Motor neuron (in vitro differentiated cells): ENCODE data around the gene RPS6KC1. TPM values are rescaled to one million over a fixed set of nuclear protein-coding genes. Genes with fewer than 3 reads are reported as not detected.
"Not testable (repeated sequence)": the region's sequence is repeated elsewhere in the genome, so short reads cannot be mapped to it uniquely, and the experiment has no call there.

Source experiments
- ATAC-seq, 8 experiments: fragments of 200-7000 bp; cut with Tn5 transposase; replicated peaks in 6 of 8; 2 replicates each; pipeline ENCODE4 v1.8.0; 2021; ENCODE audit warnings: mild to moderate bottlenecking in 8 of 8, moderate library complexity in 8 of 8
- H3K27ac ChIP-seq, 2 donors: fragments of 250-450 bp; sonication (Bioruptor Pico); 2 replicates each; pipeline ENCODE4 v1.9.0; 2021; ENCODE audit warnings: antibody characterized with exemption in 2 of 2, mild to moderate bottlenecking in 2 of 2, moderate library complexity in 1 of 2
- H3K4me1 ChIP-seq, 2 donors: fragments of 250-450 bp; sonication (Bioruptor Pico); replicated peaks in 1 of 2; 2 replicates each; pipeline ENCODE4 v1.6.1; 2021; ENCODE audit warnings: antibody characterized with exemption in 2 of 2, mild to moderate bottlenecking in 2 of 2, moderate library complexity in 1 of 2
- H3K4me3 ChIP-seq, 5 donors: fragments of 250-450 bp; sonication (Bioruptor Pico); 2 replicates each; pipeline ENCODE4 v1.9.0; 2021; ENCODE audit warnings: antibody characterized with exemption in 5 of 5, mild to moderate bottlenecking in 5 of 5, moderate library complexity in 4 of 5
- whole genome bisulfite sequencing, 10 experiments: fragments of 450-650 bp; shearing (Covaris generic); methylation state at CpG; one replicate each; pipeline ENCODE4 v1.0.0; 2022; 5-methylcytosine and 5-hydroxymethylcytosine counted together
- in situ Hi-C, 9 experiments: fragments of 400-800 bp; cut with MboI; loops; one replicate each; pipeline ENCODE4 v1.15.0; 2021; ENCODE audit warnings: low sequenced_read_pairs in 9 of 9, low pct_unique_long_range_greater_than_20kb in 2 of 9; ENCODE audit not compliant: unreplicated experiment in 9 of 9
- total RNA-seq, 8 experiments: library from RNA; unstranded; fragments of 300-600 nt; gene quantifications; 2 replicates each; pipeline versions ENCODE4 v1.2.3 to v1.2.4, GENCODE V29; 2022

Gene RPS6KC1
- total RNA-seq, 8 experiments from 2014 or later: 25.1 to 51.1 (median 31.1) TPM

GRCh38 chr1:213301524-213301923 lies 250.5 kb downstream of the RPS6KC1 start:
- ATAC-seq, in situ Hi-C loops, H3K4me3 ChIP-seq, H3K27ac ChIP-seq, H3K4me1 ChIP-seq: not testable (repeated sequence)
- 44 to 100% (median 91%) methylated on average over 1 to 3 of the region's 3 CpGs; no CpG with 5 or more reads in 4 of the 10 experiments for WGBS, 10 experiments

- Histone ChIP-seq H3K4me1 (no peaks in the 10 kb centered on the region), H3K4me3 (no peak overlapping the region), H3K27ac (no peak overlapping the region)
- peak in 1 of 8 experiments; percentile 28 for ATAC-seq
- in situ Hi-C loops: no loop called here
- 0 to 93% (median 45%) methylated on average over 1 to 8 of the region's 8 CpGs for WGBS, 10 experiments
These were observed 252.2 kb downstream of the RPS6KC1 start for GRCh38 chr1:213303286-213303685.

- no peak overlapping the region for H3K4me3 ChIP-seq
- in situ Hi-C loops: no loop called here
- H3K4me1 ChIP-seq: peaks cover 0 to 3% of the 10 kb centered on the region in 2 donors
- 0 to 87% (median 71%) methylated on average over 1 of the region's 1 CpG; no CpG with 5 or more reads in 1 of the 10 experiments for WGBS, 10 experiments
- no peak overlapping the region for H3K27ac ChIP-seq
- no peak for ATAC-seq
These were observed 264.5 kb downstream of the RPS6KC1 start for GRCh38 chr1:213315571-213315970.

DNA sequence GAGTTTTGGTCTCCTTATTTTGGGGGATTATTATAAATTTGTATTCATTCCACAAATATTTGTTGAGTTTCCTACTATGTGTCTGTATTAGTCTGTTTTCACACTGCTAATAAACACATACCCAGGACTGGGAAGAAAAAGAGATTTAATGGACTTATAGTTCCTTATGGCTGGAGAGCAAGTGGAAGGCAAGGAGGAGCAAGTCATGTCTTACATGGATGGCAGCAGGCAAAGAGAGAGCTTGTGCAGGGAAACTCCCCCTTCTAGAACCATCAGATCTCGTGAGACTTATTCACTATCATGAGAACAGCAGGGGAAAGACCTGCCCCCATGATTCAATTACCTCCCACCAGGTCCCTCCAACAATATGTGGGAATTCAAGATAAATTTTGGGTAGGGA lies 267.4 kb downstream of the RPS6KC1 start:
- H3K4me3 ChIP-seq, H3K27ac ChIP-seq, ATAC-seq, in situ Hi-C loops, H3K4me1 ChIP-seq: not testable (repeated sequence)
- WGBS, 10 experiments: 0 to 100% (median 76%) methylated on average over 1 of the region's 1 CpG; no CpG with 5 or more reads in 6 of the 10 experiments

DNA sequence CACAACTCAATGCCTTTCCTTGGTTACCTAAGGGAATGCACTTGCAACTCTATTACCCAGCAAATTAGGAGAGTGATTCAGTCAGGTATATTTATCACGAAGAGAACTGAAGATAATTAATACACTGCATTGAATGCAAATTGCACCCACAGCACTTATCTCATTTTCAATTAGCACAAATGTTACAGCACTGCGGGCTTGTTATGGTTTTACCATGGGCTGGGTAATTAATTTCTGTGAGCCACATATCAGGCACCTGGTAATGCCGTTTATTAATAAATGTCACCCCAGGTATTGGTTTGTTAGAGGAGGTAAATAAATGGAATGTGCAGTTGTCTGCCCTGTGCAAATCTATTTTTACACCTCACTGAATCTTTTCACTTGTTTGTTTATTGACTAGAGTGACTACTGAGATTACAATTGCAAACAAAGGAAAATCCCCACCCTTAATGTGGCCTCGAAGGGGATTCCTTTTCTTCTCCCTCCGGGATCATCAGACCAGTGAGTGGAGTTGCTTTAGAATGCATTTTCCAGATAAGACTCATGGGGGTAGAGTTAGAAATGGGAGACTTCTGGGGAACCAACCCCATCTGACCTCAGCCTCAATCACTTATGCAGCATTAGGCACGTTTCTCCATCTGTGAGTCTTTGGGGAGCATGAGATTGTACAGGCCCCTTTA lies 269.3 kb downstream of the RPS6KC1 start:
- in situ Hi-C loops: no loop called here
- WGBS, 10 experiments: 19 to 85% (median 72%) methylated on average over 1 to 6 of the region's 6 CpGs; no CpG with 5 or more reads in 2 of the 10 experiments
- Histone ChIP-seq H3K4me1 (peaks cover 4 to 14% of the 10 kb centered on the region in 2 donors), H3K27ac (no peak overlapping the region), H3K4me3 (no peak overlapping the region)
- ATAC-seq: no peak

Other genes with a start within 250 kb of the RPS6KC1 start
- gene SPATA45, start 203.6 kb upstream of the RPS6KC1 start, total RNA-seq: under 1 TPM in 3 of 8 experiments, not detected in 5; 0.54 to 0.81 (median 0.81) TPM
- gene FLVCR1, start 193.0 kb upstream of the RPS6KC1 start, total RNA-seq: 10 to 100 TPM in 7 of 8 experiments, 1 to 10 TPM in 1; 3.1 to 35.7 (median 15.6) TPM
- 10 to 100 TPM in 5 of 8 experiments, 1 to 10 TPM in 3; 1.2 to 44.7 (median 22.4) TPM for gene VASH2, start 100.7 kb upstream of the RPS6KC1 start, total RNA-seq
- 10 to 100 TPM; 37.3 to 72.6 (median 42.2) TPM for gene ANGEL2, start 35.4 kb upstream of the RPS6KC1 start, total RNA-seq